ENCODE data around the gene AMZ2.

Gene AMZ2

DNA sequence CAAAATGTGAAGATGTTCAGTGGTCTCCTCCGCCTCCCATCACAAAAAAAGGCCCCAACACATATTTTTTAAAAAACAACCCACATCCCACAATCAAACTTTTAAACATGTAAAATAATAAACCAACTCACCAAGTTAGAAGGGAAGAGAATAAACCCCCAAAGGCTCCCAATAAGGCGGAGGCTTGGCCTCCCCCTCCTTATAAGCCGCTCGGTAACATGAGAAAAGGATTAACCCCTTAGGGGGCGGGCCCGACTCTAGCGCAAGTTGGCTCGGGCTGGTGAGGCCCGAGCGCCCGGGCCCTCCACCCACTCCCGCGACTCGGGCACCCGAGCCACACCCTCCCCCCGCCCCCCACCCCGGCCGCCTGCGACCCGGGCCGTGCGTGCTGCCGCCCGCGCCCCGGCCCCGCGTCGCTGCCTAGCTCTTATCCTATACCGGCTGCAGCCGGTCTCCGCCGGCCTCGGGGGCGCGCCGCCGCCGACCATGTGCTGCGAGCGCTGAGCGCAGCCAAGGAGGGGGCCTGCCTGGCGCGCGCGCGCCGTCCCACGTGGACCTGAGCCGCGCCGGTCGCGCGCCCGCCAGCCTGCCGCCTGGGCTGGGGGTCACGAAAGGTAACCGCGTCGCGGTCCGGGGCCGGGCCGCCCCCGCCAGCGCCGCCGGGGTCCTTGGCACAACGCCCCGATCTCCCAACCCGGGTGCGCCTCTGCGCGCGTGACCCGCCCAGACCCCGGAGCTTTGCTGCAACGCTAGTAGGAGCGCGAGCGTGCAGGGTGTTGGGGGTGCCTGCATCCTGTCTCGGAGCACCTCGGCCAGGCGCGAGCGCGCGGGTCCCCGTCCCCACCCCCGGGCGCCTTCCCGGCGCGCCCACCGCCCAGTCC, 43.4 kb downstream of the AMZ2 start, which contains the start of the genes ARSG and SLC16A6:
Gene ARSG (plus strand): TSS at position 541 of the 881 bp plus-strand sequence. CDS start 15,999 bp downstream, outside the sequence.
Gene SLC16A6 (minus strand): TSS at position 173 of the 881 bp plus-strand sequence. CDS start 12,807 bp downstream, outside the sequence.
- peak; percentile 59 to 63 for DNase-seq (ENCODE audit: low read depth in 2 of 2)

DNA sequence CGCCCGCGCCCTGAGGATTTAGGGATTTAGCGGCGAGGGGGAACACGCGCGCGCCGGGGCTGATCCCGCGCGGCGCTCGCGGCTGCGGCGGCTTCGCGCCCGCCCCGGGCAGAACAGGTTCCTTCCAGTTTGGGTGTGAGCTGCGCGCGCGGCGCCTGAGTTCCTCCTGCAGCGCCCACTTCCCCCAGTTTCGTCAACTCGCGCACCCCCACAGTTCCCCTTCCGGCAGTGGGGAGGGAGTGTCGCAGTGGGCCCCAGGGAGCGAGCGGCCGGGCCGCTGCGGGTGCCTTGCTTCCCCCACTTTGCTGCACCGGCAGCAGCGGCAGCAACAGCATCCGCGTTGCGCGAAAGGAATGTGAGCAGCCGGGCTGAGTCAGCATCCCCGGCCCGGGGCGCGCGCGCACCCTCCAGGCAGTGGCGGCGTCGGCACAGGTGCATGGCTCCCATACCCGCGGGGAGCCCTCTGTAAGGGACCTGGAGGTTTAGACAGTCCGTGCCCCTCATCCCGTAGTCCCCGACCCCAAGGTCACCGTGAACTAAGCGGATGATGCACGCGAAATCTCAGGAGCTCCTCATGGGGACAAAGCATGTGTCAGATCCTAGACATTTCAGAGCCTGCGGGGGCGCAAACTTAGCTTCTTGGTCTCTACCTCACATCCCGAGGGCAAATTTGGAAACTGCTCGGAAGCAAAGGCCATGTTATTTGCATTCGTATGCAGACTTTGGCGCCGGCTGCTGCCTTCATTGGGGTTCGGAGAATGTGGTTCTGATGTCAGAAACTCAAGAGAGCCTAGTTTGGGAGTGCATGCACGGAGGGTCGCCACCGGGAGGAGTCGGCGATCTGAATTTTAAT, 44.2 kb downstream of the AMZ2 start:
- DNase-seq (ENCODE audit: low read depth in 2 of 2): peak; percentile 65 to 81

- no peak for DNase-seq (ENCODE audit: low read depth in 2 of 2)
Measured at GRCh38 chr17:68292689-68293040, 44.8 kb downstream of the AMZ2 start.

GRCh38 chr17:68293490-68294195, 45.8 kb downstream of the AMZ2 start:
- no peak for DNase-seq (ENCODE audit: low read depth in 2 of 2)

GRCh38 chr17:68294196-68294555, 46.3 kb downstream of the AMZ2 start:
- no peak for DNase-seq (ENCODE audit: low read depth in 2 of 2)

DNA sequence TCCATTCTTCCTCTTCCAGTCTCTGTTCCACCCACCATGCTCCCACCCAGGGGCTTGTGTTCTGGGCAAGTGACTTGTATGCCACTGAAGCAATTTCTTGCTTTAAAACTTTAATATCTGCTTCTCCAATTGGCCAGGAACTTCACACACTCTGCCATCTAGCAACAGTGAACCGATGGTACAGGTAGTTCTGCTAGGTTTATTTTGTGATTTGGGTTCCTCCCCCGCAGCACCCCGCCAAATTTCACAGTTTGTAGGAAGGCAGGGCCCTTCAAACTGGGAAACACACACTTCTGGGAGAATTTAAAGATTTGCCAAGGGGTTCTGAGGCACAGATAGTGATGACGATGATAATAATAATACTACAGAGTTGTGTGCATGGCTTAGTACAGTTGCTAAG, 46.8 kb downstream of the AMZ2 start:
- no peak for DNase-seq (ENCODE audit: low read depth in 2 of 2)

- DNase-seq (ENCODE audit: low read depth in 2 of 2): no peak
Measured at GRCh38 chr17:68295086-68295485, 47.2 kb downstream of the AMZ2 start.

- no peak for DNase-seq (ENCODE audit: low read depth in 2 of 2)
Measured at GRCh38 chr17:68296217-68297191, 48.7 kb downstream of the AMZ2 start.

DNA sequence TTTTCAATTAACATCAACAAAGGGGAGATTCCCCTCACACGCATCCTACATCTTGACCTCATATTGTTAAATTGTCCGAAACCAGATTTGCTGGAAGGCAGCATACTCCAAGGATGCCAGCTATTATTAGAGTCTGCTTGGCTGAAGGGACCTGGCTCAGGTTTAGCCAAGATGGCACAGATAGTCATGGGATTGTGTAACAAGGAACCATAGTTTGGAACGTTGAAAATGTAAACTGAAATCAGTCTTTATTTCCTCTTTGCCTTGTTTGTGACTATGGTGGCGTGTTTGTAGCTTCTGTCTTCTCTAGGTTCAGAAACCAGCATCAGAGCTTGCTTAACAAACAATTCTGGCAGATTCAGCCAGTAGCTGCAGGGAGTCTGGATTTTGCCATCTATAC, 49.4 kb downstream of the AMZ2 start:
- DNase-seq (ENCODE audit: low read depth in 2 of 2): no peak

GRCh38 chr17:68298601-68299000, 50.8 kb downstream of the AMZ2 start:
- DNase-seq (ENCODE audit: low read depth in 2 of 2): no peak

DNA sequence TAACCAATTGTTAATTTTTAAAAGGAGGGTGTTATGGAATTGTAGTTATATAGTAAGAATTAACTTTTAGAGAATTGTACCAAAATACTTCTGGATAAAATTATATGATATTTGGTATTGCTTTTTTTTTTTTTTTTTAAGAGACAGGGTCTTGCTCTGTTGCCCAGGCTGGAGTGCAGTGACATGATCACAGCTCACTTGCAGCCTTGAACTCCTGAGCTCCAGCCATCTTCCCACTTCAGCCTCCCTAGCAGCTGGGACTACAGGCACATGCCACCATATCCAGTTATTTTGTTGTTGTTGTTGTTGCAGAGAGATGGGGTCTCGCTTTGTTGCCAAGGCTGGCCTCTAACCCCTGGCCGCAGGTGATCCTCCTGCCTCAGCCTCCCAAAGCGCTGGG, 52.0 kb downstream of the AMZ2 start:
- DNase-seq (ENCODE audit: low read depth in 2 of 2): no peak

GRCh38 chr17:68301438-68301959, 53.7 kb downstream of the AMZ2 start:
- DNase-seq (ENCODE audit: low read depth in 2 of 2): no peak

- DNase-seq (ENCODE audit: low read depth in 2 of 2): no peak
Measured at GRCh38 chr17:68302066-68302564, 54.3 kb downstream of the AMZ2 start.

DNA sequence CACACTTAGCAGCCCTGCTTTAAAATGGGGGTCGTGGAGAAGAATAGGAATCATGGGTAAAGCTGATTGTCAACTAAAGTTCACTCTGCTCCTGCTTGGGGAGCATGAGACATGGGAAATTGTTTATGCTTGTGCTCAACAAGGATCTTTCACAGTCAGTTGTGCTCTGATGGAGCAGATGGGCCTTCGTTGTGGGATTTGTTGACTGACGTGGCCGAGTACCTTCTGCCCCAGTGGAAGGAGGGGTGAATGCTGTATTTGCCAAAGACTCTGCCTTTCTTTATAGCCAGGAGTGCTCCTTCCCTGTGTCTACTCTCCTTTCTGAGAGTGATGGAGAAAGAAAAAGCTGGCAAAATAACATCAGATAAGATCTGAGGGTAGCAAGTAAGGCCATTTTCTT, 54.8 kb downstream of the AMZ2 start:
- no peak for DNase-seq (ENCODE audit: low read depth in 2 of 2)

GRCh38 chr17:68304706-68305105, 56.9 kb downstream of the AMZ2 start:
- no peak for DNase-seq (ENCODE audit: low read depth in 2 of 2)

GRCh38 chr17:68305142-68305541, 57.3 kb downstream of the AMZ2 start:
- no peak for DNase-seq (ENCODE audit: low read depth in 2 of 2)
